Testis (tissue), 3 donors: ENCODE results near the gene KLHL20. TPM values are rescaled to one million over a fixed set of nuclear protein-coding genes. Genes with fewer than 3 reads are reported as not detected.
"Not testable (repeated sequence)": the region's sequence is repeated elsewhere in the genome, so short reads cannot be mapped to it uniquely, and the experiment has no call there.

Experiments used
- DNase-seq: peaks from one replicate; pipeline ENCODE4 v3.0.0-alpha.2; 2019
- H3K27ac ChIP-seq, 2 donors: fragments of 200-600 bp; sonication (generic); one replicate each; pipeline ENCODE4 v1.5.1; 2019
- H3K27me3 ChIP-seq: fragments of 200-600 bp; sonication (generic); one replicate; pipeline ENCODE4 v1.5.1; 2019
- H3K36me3 ChIP-seq: fragments of 200-600 bp; sonication (generic); one replicate; pipeline ENCODE4 v1.5.1; 2017; ENCODE audit warnings: low read depth; ENCODE audit errors: missing control alignments
- H3K4me1 ChIP-seq: fragments of 200-600 bp; sonication (generic); one replicate; pipeline ENCODE4 v1.5.1; 2019
- H3K4me3 ChIP-seq, 2 donors: fragments of 200-600 bp; sonication (generic); one replicate each; pipeline ENCODE4 v1.5.1; 2017 to 2019
- H3K9me3 ChIP-seq: fragments of 200-600 bp; sonication (generic); one replicate; pipeline ENCODE4 v1.5.1; 2017
- CTCF ChIP-seq, 3 experiments: fragments of 450-650 bp in 2 of 3; fragments of 200-600 bp in 1 of 3; sonication (generic) in 1 of 3; IDR thresholded peaks; one replicate each; pipeline ENCODE4 v1.5.1; 2016 to 2019; ENCODE audit warnings: antibody characterized with exemption in 3 of 3, mild to moderate bottlenecking in 2 of 3, moderate library complexity in 1 of 3
- POLR2A ChIP-seq: fragments of 450-650 bp; IDR thresholded peaks from one replicate; pipeline ENCODE4 v1.6.1; 2017; ENCODE audit warnings: antibody characterized with exemption, mild to moderate bottlenecking, moderate library complexity
- WGBS, 2 donors: methylation state at CpG; one replicate each; pipeline ENCODE4 v1.1.5; 2018; 5-methylcytosine and 5-hydroxymethylcytosine counted together
- intact Hi-C: fragments of 100-400 bp; cut with DNase I; formaldehyde crosslinking; loops from one replicate; pipeline ENCODE4 v1.15.1; 2023; ENCODE audit warnings: low total_unique reads
- polyA plus RNA-seq: library from polyadenylated mRNA; stranded (reverse); fragments of 350-450 nt; fragmentation: Illumina TruSeq; extraction: RNeasy Lipid Tissue Mini Kit (QIAGEN cat#74804); gene quantifications from one replicate; pipeline ENCODE4 v1.2.3, GENCODE V29; 2014; ENCODE audit warnings: low read depth, low replicate concordance; ENCODE audit not compliant: insufficient read depth
- total RNA-seq, 2 donors: library from RNA; depleted of rRNA; stranded (reverse); fragments of >200 nt; gene quantifications; one replicate each; pipeline ENCODE4 v1.2.3, GENCODE V29; 2016

The KLHL20 gene
- total and polyA plus RNA-seq, 3 donors from 2014 or later = 30.6 to 46.1 (median 35.2) TPM

GRCh38 chr1:173682184-173682583, 32.6 kb upstream of the KLHL20 start:
- intact Hi-C loops = no loop called here
- H3K27me3 ChIP-seq = no peaks in the 10 kb centered on the region
- H3K4me3 ChIP-seq = no peak overlapping the region
- no peak overlapping the region for H3K27ac ChIP-seq
- TF ChIP-seq POLR2A (no peak), CTCF (IDR thresholded peaks at IDR 0.05) (no peak)
- no peaks in the 10 kb centered on the region for H3K36me3 ChIP-seq
- H3K4me1 ChIP-seq = no peaks in the 10 kb centered on the region
- DNase-seq = no peak
- no peaks in the 10 kb centered on the region for H3K9me3 ChIP-seq

DNA sequence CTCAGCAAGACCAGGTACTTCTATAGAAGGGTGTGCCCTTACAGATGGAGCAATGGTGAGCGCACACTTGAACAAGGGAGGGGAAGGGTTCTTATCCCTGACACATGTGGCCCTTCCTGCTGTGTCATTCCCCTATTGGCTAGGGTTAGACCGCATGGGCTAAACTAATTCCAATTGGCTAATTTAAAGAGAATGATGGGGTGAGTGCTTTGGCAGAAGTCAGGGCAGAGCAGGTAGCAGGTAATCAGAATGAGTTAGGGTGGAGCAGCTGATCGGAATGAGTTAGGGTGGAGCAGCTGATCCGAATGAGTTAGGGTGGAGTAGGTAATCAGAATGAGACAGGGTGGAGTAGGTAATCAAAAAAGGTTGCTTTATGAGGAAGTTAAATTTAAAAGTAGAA, 30.9 kb upstream of the KLHL20 start:
- H3K27me3 ChIP-seq, intact Hi-C loops, H3K4me3 ChIP-seq, H3K27ac ChIP-seq, H3K9me3 ChIP-seq, DNase-seq, H3K36me3 ChIP-seq, H3K4me1 ChIP-seq: not testable (repeated sequence)
- WGBS, 2 donors = 90 to 92% methylated on average over 4 of the region's 4 CpGs

- H3K36me3 ChIP-seq, intact Hi-C loops, H3K4me1 ChIP-seq, H3K27ac ChIP-seq, H3K27me3 ChIP-seq, DNase-seq, H3K9me3 ChIP-seq, H3K4me3 ChIP-seq: not testable (repeated sequence)
- 68 to 81% methylated on average over 3 of the region's 3 CpGs for WGBS, 2 donors
Observed at GRCh38 chr1:173685121-173685520, 29.7 kb upstream of the KLHL20 start.

- Histone ChIP-seq H3K27me3 (no peaks in the 10 kb centered on the region), H3K9me3 (no peaks in the 10 kb centered on the region), H3K27ac (no peak overlapping the region), H3K36me3 (no peaks in the 10 kb centered on the region), H3K4me3 (no peak overlapping the region), H3K4me1 (no peaks in the 10 kb centered on the region)
- TF ChIP-seq CTCF (IDR thresholded peaks at IDR 0.05) (no peak), POLR2A (no peak)
- DNase-seq = no peak
- intact Hi-C loops = no loop called here
- WGBS, 2 donors = 93 to 95% methylated on average over 2 of the region's 2 CpGs
Observed at GRCh38 chr1:173688300-173688699, 26.5 kb upstream of the KLHL20 start.

GRCh38 chr1:173693238-173693637, 21.5 kb upstream of the KLHL20 start:
- no peak for DNase-seq
- H3K27me3 ChIP-seq = no peaks in the 10 kb centered on the region
- H3K36me3 ChIP-seq = no peaks in the 10 kb centered on the region
- H3K4me1 ChIP-seq = no peaks in the 10 kb centered on the region
- intact Hi-C loops = no loop called here
- TF ChIP-seq CTCF (IDR thresholded peaks at IDR 0.05) (no peak), POLR2A (no peak)
- H3K4me3 ChIP-seq = no peak overlapping the region
- no peaks in the 10 kb centered on the region for H3K9me3 ChIP-seq
- no peak overlapping the region for H3K27ac ChIP-seq

DNA sequence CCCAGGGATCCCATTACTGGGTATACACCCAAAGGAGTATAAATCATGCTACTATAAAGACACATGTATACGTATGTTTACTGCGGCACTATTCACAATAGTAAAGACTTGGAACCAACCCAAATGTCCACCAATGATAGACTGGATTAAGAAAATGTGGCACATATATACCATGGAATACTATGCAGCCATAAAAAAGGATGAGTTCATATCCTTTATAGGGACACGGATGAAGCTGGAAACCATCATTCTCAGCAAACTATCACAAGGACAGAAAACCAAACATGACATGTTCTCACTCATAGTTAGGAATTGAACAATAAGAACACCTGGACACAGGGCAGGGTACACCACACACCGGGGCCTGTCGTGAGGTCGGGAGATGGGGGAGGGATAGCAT, 13.5 kb upstream of the KLHL20 start:
- not testable (repeated sequence) for H3K36me3 ChIP-seq
- 94 to 96% methylated on average over 6 of the region's 6 CpGs for WGBS, 2 donors

More for the DNA sequence above, 13.5 kb upstream of the KLHL20 start:
- H3K27ac ChIP-seq, DNase-seq, H3K27me3 ChIP-seq, H3K4me1 ChIP-seq, H3K4me3 ChIP-seq, intact Hi-C loops, H3K9me3 ChIP-seq: not testable (repeated sequence)
